Peyer's patch (tissue), 4 donors: ENCODE data around the gene SBF2. TPM values are rescaled to one million over a fixed set of nuclear protein-coding genes. Genes with fewer than 3 reads are reported as not detected.
"Not testable (repeated sequence)": the region's sequence is repeated elsewhere in the genome, so short reads cannot be mapped to it uniquely, and the experiment has no call there.

Experiments
- DNase-seq, 3 donors: peaks; one replicate each; pipeline ENCODE4 v3.0.0-alpha.2; 2017 to 2019
- H3K27ac ChIP-seq, 4 donors: fragments of 200-600 bp; sonication (generic); one replicate each; pipeline ENCODE4 v1.5.1; 2016 to 2019
- H3K27me3 ChIP-seq, 2 donors: fragments of 200-600 bp; sonication (generic); one replicate each; pipeline ENCODE4 v1.5.1; 2019
- H3K36me3 ChIP-seq, 3 donors: fragments of 200-600 bp; sonication (generic); one replicate each; pipeline ENCODE4 v1.5.1; 2016 to 2019
- H3K4me1 ChIP-seq, 4 donors: fragments of 200-600 bp; sonication (generic); one replicate each; pipeline ENCODE4 v1.5.1; 2016 to 2019
- H3K4me3 ChIP-seq, 4 donors: fragments of 200-600 bp; sonication (generic); 1 replicate in 3 of 4; 2 replicates in 1 of 4; pipeline ENCODE4 v1.5.1; 2016 to 2019; ENCODE audit warnings: mild to moderate bottlenecking in 1 of 4
- H3K9me3 ChIP-seq, 4 donors: fragments of 200-600 bp; sonication (generic); one replicate each; pipeline ENCODE4 v1.5.1; 2016 to 2019; ENCODE audit warnings: mild to moderate bottlenecking in 1 of 4
- POLR2A ChIP-seq, 2 donors: fragments of 450-650 bp; IDR thresholded peaks; one replicate each; pipeline ENCODE4 v1.5.1; 2017; ENCODE audit warnings: antibody characterized with exemption in 2 of 2, mild to moderate bottlenecking in 2 of 2, moderate library complexity in 2 of 2
- total RNA-seq, 4 donors: library from RNA; depleted of rRNA; stranded (reverse); fragments of >200 nt; gene quantifications; one replicate each; pipeline ENCODE4 v1.1.0, GENCODE V29; 2016
- TF ChIP-seq, protein P1 (sequence below), 6 experiments: fragments of 450-650 bp in 4 of 6; fragments of 200-600 bp in 2 of 6; sonication (generic) in 1 of 6; IDR thresholded peaks; one replicate each; pipeline ENCODE4 v1.5.1; 2017 to 2019; ENCODE audit warnings: antibody characterized with exemption in 6 of 6, mild to moderate bottlenecking in 3 of 6, moderate library complexity in 1 of 6

The SBF2 gene
- total RNA-seq, 4 donors from 2014 or later, result 52.7 to 70.1 (median 56.7) TPM

DNA sequence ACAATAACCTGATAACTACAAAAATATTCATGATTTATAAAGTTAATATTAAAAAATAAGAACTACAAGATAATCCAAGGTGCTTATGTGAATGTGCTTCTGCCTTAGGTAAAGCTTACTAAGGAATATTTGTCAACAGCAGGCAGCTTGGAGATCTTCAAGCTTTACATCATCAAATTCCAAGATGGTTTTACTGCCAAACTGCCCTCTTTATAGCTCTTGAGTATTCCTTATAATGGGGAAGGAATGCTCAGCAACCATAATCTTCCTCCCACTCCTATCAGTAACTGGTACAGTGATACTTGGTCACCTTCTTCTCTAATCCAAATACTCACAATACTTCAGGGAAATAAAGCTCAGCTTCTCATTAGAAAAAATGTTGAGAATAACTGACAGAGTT is 30.1 kb downstream of the SBF2 start:
- no peaks in the 10 kb centered on the region for H3K27me3 ChIP-seq
- H3K4me1 ChIP-seq, result no peaks in the 10 kb centered on the region
- H3K36me3 ChIP-seq, result no peaks in the 10 kb centered on the region
- no peak overlapping the region for H3K4me3 ChIP-seq
- H3K27ac ChIP-seq, result no peak overlapping the region
- DNase-seq, result no peak
- no peaks in the 10 kb centered on the region for H3K9me3 ChIP-seq
- TF ChIP-seq, protein P1, sequence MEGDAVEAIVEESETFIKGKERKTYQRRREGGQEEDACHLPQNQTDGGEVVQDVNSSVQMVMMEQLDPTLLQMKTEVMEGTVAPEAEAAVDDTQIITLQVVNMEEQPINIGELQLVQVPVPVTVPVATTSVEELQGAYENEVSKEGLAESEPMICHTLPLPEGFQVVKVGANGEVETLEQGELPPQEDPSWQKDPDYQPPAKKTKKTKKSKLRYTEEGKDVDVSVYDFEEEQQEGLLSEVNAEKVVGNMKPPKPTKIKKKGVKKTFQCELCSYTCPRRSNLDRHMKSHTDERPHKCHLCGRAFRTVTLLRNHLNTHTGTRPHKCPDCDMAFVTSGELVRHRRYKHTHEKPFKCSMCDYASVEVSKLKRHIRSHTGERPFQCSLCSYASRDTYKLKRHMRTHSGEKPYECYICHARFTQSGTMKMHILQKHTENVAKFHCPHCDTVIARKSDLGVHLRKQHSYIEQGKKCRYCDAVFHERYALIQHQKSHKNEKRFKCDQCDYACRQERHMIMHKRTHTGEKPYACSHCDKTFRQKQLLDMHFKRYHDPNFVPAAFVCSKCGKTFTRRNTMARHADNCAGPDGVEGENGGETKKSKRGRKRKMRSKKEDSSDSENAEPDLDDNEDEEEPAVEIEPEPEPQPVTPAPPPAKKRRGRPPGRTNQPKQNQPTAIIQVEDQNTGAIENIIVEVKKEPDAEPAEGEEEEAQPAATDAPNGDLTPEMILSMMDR (IDR thresholded peaks at IDR 0.05), result no peak
- no peak for TF ChIP-seq POLR2A (IDR thresholded peaks at IDR 0.05)

DNA sequence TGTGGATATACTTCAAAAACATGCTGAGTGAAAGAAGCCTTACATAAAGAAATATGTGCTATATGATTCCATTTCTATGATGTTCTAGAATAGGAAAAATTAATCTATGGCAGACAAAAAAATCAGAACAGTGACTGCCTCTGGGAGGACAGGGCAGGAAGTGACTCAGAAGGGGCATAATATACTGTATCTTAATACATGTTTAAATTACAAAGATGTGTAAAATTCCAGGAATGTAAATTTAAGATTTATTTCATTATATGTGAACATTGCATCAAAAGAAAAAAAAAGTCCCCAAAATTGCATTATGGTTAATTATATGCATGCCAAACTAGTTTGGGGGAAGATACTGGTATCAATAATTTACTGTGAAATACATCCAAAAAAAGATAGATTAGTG is 32.2 kb downstream of the SBF2 start:
- Histone ChIP-seq H3K4me3 (no peak overlapping the region), H3K27me3 (no peaks in the 10 kb centered on the region), H3K27ac (no peak overlapping the region), H3K36me3 (no peaks in the 10 kb centered on the region), H3K9me3 (no peaks in the 10 kb centered on the region), H3K4me1 (no peaks in the 10 kb centered on the region)
- no peak for TF ChIP-seq POLR2A (IDR thresholded peaks at IDR 0.05)
- TF ChIP-seq, protein P1 (IDR thresholded peaks at IDR 0.05), result no peak
- DNase-seq, result no peak

DNA sequence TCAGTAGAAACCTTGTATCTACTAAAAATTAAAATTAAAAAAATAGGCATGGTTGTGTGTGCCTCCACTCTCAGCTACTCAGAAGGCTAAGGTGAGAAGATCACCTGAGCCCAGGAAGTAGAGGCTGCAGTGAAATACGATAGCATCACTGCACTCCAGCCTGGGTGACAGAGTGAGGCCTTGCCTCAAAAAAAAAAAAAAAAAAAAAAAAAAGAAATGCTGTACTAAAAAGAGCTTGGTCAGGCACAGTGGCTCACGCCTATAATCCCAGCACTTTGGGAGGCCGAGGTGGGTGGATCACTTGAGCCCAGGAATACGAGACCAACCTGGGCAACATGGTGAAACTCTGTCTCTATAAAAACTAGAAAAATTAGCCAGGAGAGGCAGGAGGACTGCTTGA is 36.5 kb downstream of the SBF2 start:
- H3K4me3 ChIP-seq, result no peak overlapping the region
- no peaks in the 10 kb centered on the region for H3K9me3 ChIP-seq
- H3K4me1 ChIP-seq, result peaks cover 0 to 4% (median 0%) of the 10 kb centered on the region in 4 donors
- no peaks in the 10 kb centered on the region for H3K36me3 ChIP-seq
- no peak overlapping the region for H3K27ac ChIP-seq
- no peaks in the 10 kb centered on the region for H3K27me3 ChIP-seq
- no peak for DNase-seq
- TF ChIP-seq POLR2A (IDR thresholded peaks at IDR 0.05), result no peak
- TF ChIP-seq, protein P1 (IDR thresholded peaks at IDR 0.05), result no peak

DNA sequence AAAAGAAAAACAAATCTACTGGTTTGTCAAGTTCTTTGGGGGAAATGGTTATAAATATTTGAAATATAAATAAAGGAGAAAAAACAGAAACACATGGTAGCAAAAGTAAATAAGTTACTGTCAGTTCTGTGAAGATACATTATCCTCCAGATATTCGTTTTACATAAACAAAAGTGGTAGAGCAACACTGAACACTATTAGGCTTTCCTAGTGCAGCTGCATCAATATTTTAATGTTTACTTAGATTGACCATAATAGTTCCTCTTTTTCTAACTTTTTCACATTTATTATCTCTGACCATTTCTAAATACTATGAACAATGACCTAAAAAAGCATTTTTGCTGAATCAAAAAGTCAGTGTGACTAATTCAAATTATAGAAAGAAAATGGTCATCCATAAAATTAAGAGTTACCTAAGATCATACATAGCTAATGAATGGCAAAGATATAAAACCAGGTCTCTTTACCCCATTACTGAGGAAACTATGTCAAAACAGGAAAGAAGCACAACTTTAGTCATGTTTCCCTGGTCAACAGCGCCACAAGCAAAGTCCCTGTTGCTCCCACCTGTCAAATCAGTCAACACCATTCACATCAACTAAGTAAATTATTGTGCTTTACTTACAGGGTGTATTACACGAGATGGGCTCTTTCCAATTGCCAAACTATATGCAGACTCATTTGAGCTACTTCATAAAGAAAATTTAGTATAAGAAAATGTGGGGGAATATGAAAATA is 38.5 kb downstream of the SBF2 start:
- H3K9me3 ChIP-seq, result no peaks in the 10 kb centered on the region
- H3K27me3 ChIP-seq, result no peaks in the 10 kb centered on the region
- no peak for DNase-seq
- TF ChIP-seq, protein P1 (IDR thresholded peaks at IDR 0.05), result no peak
- TF ChIP-seq POLR2A (IDR thresholded peaks at IDR 0.05), result no peak
- H3K27ac ChIP-seq, result no peak overlapping the region
- no peaks in the 10 kb centered on the region for H3K36me3 ChIP-seq
- H3K4me1 ChIP-seq, result peaks cover 0 to 4% (median 0%) of the 10 kb centered on the region in 4 donors
- H3K4me3 ChIP-seq, result no peak overlapping the region

DNA sequence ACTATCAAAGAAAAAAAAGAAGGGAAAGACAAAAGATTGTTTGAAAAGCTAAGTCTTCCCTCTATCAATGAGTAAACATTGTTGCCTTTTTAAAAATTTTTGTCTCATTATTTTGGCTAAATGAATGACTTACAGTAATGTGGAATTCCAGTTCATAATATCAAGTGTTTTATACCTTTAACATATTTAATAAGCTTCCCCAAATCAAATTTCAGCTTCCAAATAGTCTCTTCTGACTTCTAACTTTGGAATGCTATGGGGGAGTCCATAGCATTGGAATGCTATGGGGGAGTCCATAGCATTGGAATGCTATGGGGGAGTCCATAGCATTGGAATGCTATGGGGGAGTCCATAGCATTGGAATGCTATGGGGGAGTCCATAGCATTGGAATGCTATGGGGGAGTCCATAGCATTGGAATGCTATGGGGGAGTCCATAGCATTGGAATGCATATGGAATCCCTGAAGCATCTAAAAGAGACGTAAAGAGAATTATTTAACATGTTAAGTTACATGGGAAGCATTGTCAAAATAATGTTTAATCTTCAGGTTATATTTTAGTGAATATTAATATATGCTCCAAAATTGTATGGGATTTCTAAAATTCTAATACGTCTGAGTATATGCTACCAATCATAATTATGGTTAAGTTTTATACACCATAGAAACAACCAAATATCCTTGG is 44.4 kb downstream of the SBF2 start:
- H3K9me3 ChIP-seq, H3K27me3 ChIP-seq, H3K27ac ChIP-seq, H3K4me3 ChIP-seq, H3K36me3 ChIP-seq, DNase-seq, H3K4me1 ChIP-seq: not testable (repeated sequence)

DNA sequence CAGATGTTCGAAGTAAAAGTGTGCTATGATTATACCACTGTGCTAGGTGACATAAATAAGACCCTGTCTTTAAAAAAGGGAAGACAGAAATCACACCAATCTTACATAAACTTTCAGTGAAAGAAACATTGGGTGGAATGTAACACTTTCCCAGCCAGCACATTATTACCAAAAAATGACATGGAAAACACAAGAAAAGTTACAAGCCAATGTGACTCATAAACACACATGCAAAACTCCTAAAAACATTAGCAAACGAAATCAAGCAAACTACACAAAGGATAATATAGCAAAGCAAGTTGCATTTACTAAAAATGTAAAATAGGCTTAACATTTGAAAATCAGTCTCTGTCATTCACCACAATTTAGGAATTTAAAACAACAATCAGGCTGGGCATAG is 47.0 kb downstream of the SBF2 start:
- no peak overlapping the region for H3K27ac ChIP-seq
- H3K36me3 ChIP-seq, result no peaks in the 10 kb centered on the region
- H3K4me1 ChIP-seq, result no peaks in the 10 kb centered on the region
- TF ChIP-seq, protein P1 (IDR thresholded peaks at IDR 0.05), result no peak
- TF ChIP-seq POLR2A (IDR thresholded peaks at IDR 0.05), result no peak
- no peak for DNase-seq
- no peak overlapping the region for H3K4me3 ChIP-seq
- no peaks in the 10 kb centered on the region for H3K9me3 ChIP-seq
- no peaks in the 10 kb centered on the region for H3K27me3 ChIP-seq
